ENCODE data around the gene DOCK3.

GRCh38 chr3:51110586-51110985 lies 435.9 kb downstream of the DOCK3 start:
- TF ChIP-seq EZH2 (IDR thresholded peaks at IDR 0.05; ENCODE audit: low read length, unreplicated experiment) (no peak), CTCF (conservative IDR thresholded peaks at IDR 0.05; ENCODE audit: low read depth, low read length) (no peak)

All from PC-3 (cell line).